NCI-H2196 treated with DMSO at 0.1 percent for 48 hours (cell line): ENCODE results near the gene IL19.
"Not testable (repeated sequence)": the region's sequence is repeated elsewhere in the genome, so short reads cannot be mapped to it uniquely, and the experiment has no call there.

Source experiments
- DNase-seq: peaks from one replicate; lab custom pipeline; 2025; ENCODE audit not compliant: unreplicated experiment; lab: John Stamatoyannopoulos, UW

IL19 gene

GRCh38 chr1:206772243-206772937 lies 1.8 kb downstream of the IL19 start, which contains the start of gene IL10:
Gene IL10, minus strand, starts transcription at chr1:206772494. Its CDS starts 59 bp downstream, at chr1:206772435.
- DNase-seq: no peak

GRCh38 chr1:206774093-206774492 lies 3.5 kb downstream of the IL19 start:
- DNase-seq: no peak

GRCh38 chr1:206776229-206776628 lies 5.7 kb downstream of the IL19 start:
- DNase-seq: no peak

- DNase-seq: no peak
These were observed 7.5 kb downstream of the IL19 start for GRCh38 chr1:206778031-206778430.

GRCh38 chr1:206778911-206779310 lies 8.3 kb downstream of the IL19 start:
- not testable (repeated sequence) for DNase-seq

GRCh38 chr1:206779638-206780037 lies 9.1 kb downstream of the IL19 start:
- DNase-seq: no peak

- no peak for DNase-seq
These were observed 11.9 kb downstream of the IL19 start for GRCh38 chr1:206782448-206782847.

- no peak for DNase-seq
These were observed 12.9 kb downstream of the IL19 start for GRCh38 chr1:206783506-206783905.

- no peak for DNase-seq
These were observed 13.9 kb downstream of the IL19 start for GRCh38 chr1:206784471-206784903.

GRCh38 chr1:206785182-206785765 lies 14.7 kb downstream of the IL19 start:
- no peak for DNase-seq

GRCh38 chr1:206786212-206786886 lies 15.8 kb downstream of the IL19 start:
- DNase-seq: no peak

- DNase-seq: no peak
These were observed 17.3 kb downstream of the IL19 start for GRCh38 chr1:206787891-206788290.

- DNase-seq: no peak
These were observed 18.0 kb downstream of the IL19 start for GRCh38 chr1:206788487-206789050.

- DNase-seq: no peak
These were observed 20.1 kb downstream of the IL19 start for GRCh38 chr1:206790502-206791250.

GRCh38 chr1:206792939-206793607 lies 22.5 kb downstream of the IL19 start:
- no peak for DNase-seq

- DNase-seq: no peak
These were observed 23.0 kb downstream of the IL19 start for GRCh38 chr1:206793620-206794019.

- DNase-seq: no peak
These were observed 23.8 kb downstream of the IL19 start for GRCh38 chr1:206794294-206794908.

- DNase-seq: no peak
These were observed 25.5 kb downstream of the IL19 start for GRCh38 chr1:206796116-206796515.

- no peak for DNase-seq
These were observed 26.4 kb downstream of the IL19 start for GRCh38 chr1:206796981-206797402.
